Measurements from ENCODE around the gene MICALL2.

MICALL2 gene

GRCh38 chr7:1485156-1485555 is 25.9 kb upstream of the MICALL2 start:
- DNase-seq, result no peak
- TF ChIP-seq GATA1 (IDR thresholded peaks at IDR 0.05; ENCODE audit: low read depth, low read length) (no peak), POLR2A (IDR thresholded peaks at IDR 0.05; ENCODE audit: low read length) (no peak)

GRCh38 chr7:1484569-1484968 is 25.3 kb upstream of the MICALL2 start:
- TF ChIP-seq GATA1 (IDR thresholded peaks at IDR 0.05; ENCODE audit: low read depth, low read length) (no peak), POLR2A (IDR thresholded peaks at IDR 0.05; ENCODE audit: low read length) (no peak)
- no peak for DNase-seq

GRCh38 chr7:1483536-1484505 is 24.6 kb upstream of the MICALL2 start:
- no peak for DNase-seq
- TF ChIP-seq POLR2A (IDR thresholded peaks at IDR 0.05; ENCODE audit: low read length), result no peak
- no peak for TF ChIP-seq GATA1 (IDR thresholded peaks at IDR 0.05; ENCODE audit: low read depth, low read length)

- DNase-seq, result no peak
- TF ChIP-seq POLR2A (IDR thresholded peaks at IDR 0.05; ENCODE audit: low read length), result no peak
- TF ChIP-seq GATA1 (IDR thresholded peaks at IDR 0.05; ENCODE audit: low read depth, low read length), result no peak
These were observed 23.8 kb upstream of the MICALL2 start for GRCh38 chr7:1483079-1483478.

DNA sequence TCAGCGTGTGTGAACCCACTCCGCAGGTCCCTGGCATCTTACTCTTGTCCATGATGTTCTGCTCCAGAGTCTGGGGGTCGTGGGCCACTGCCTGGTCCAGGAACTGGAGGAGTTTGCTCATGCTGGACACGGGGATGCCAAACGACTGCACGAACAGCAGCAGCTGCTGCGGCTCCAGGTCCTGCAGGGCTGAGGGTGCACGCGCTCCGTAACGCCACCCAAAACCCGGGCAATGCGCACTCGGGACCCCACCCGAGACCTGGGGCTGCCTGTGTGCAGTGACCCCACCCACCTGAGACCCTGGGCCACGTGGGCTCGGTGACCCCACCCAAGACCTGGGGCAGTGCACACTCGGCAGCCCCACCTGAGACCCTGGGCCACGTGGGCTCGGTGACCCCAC is 22.0 kb upstream of the MICALL2 start:
- no peak for DNase-seq
- TF ChIP-seq GATA1 (IDR thresholded peaks at IDR 0.05; ENCODE audit: low read depth, low read length) (no peak), POLR2A (IDR thresholded peaks at IDR 0.05; ENCODE audit: low read length) (no peak)

GRCh38 chr7:1480670-1481069 is 21.4 kb upstream of the MICALL2 start:
- no peak for DNase-seq
- no peak for TF ChIP-seq POLR2A (IDR thresholded peaks at IDR 0.05; ENCODE audit: low read length)
- no peak for TF ChIP-seq GATA1 (IDR thresholded peaks at IDR 0.05; ENCODE audit: low read depth, low read length)

DNA sequence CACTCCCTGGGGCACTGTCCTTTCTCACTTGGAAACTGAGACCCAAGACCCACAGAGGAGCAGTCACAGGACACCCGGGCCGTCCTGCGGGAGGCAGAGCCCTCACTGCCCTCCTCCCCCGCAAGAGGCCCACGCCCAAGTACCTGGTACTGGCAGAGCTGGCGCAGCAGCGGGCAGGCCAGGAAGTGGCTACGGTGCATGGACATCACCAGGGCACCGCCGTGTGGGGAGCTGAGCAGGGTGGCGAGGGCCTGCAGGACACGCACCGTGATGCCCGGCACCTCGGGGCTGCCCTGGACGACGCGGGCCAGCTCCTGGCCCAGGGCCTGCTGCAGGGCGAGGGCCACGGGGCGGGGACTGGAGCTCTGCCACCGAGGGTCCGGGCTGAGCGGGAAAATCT is 20.0 kb upstream of the MICALL2 start:
- TF ChIP-seq GATA1 (IDR thresholded peaks at IDR 0.05; ENCODE audit: low read depth, low read length) (no peak), POLR2A (IDR thresholded peaks at IDR 0.05; ENCODE audit: low read length) (no peak)
- DNase-seq, result no peak

DNA sequence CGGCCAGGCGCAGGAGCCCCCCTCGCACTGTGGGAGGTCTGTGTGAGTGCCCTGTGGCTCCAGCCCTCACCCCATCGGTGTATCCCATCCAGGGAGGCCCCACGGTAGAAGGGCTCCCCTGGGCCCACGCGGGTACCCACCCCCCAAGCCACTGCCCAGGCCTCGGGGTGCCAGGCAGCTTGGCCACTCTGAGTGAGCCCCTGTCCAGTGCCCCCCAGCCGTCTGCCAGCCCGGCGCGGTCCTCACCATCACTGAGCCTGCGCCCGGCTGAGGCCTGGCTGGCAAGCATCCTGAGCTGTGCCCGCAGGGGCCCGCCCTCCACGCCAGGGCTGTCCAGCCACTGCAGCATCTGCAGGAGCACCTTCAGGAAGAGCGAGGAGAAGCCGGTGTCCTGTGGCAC is 19.2 kb upstream of the MICALL2 start:
- TF ChIP-seq GATA1 (IDR thresholded peaks at IDR 0.05; ENCODE audit: low read depth, low read length), result no peak
- TF ChIP-seq POLR2A (IDR thresholded peaks at IDR 0.05; ENCODE audit: low read length), result no peak
- DNase-seq, result no peak

- DNase-seq, result no peak
- TF ChIP-seq GATA1 (IDR thresholded peaks at IDR 0.05; ENCODE audit: low read depth, low read length), result no peak
- TF ChIP-seq POLR2A (IDR thresholded peaks at IDR 0.05; ENCODE audit: low read length), result no peak
These were observed 17.6 kb upstream of the MICALL2 start for GRCh38 chr7:1476859-1477258.

DNA sequence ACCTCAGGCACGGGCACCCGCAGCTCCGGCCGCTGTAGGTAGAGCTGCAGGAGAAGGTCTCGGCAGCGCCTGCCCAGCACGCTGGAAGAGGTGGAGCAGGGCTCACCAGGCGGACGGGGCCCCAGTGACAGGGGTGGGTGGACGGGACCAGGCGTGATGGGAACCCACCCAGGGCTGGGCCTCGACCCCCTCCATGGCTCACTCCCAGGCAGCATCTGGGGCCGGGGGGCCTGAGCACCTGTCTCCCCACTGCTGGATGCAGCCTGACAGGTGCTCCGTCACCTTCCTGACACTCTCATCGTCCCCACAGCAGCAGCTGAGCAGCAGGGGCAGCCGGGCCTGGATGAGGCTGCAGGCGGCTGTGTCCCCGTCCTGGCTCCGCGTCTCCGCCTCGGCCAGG is 16.7 kb upstream of the MICALL2 start:
- TF ChIP-seq GATA1 (IDR thresholded peaks at IDR 0.05; ENCODE audit: low read depth, low read length) (no peak), POLR2A (IDR thresholded peaks at IDR 0.05; ENCODE audit: low read length) (no peak)
- no peak for DNase-seq

DNA sequence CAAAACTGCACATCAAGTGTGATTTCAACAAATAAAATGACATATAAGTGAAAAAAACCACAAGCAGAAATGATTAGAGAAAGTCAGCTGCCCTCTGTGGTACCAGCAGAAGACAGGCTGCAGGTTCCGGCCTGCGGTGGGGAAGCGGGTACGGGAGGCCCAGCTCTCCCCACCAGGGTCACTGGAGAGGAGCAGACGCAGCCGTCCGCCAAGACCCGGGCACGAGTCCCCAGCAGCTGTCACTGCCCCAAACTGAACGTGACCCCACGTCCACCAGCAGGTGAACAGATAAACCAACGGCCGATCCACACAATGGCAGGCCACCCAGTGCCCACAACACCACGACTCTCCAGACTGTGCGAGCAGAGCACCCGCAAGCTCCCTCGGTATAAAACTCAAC is 16.1 kb upstream of the MICALL2 start:
- no peak for DNase-seq
- TF ChIP-seq GATA1 (IDR thresholded peaks at IDR 0.05; ENCODE audit: low read depth, low read length) (no peak), POLR2A (IDR thresholded peaks at IDR 0.05; ENCODE audit: low read length) (no peak)

DNA sequence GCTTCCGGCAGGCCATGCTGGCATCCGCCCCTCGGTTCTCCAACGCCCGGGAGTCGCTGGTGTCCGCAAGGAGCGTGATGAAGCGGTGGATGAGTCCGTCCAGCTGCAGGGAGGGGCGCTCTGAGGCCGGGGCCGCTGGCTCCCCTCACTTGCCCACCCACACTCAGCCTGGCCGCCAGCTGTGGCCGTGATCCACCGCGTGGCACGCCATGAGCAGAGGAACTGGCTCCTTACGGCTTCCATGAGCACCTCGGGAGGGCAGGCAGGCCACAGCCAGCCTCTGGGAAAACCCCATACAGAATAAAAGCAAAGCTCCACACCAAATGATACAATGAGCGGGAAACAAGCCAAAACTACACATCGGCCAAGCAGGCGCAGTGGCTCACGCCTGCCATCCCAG is 15.5 kb upstream of the MICALL2 start:
- TF ChIP-seq POLR2A (IDR thresholded peaks at IDR 0.05; ENCODE audit: low read length) (no peak), GATA1 (IDR thresholded peaks at IDR 0.05; ENCODE audit: low read depth, low read length) (no peak)
- no peak for DNase-seq

DNA sequence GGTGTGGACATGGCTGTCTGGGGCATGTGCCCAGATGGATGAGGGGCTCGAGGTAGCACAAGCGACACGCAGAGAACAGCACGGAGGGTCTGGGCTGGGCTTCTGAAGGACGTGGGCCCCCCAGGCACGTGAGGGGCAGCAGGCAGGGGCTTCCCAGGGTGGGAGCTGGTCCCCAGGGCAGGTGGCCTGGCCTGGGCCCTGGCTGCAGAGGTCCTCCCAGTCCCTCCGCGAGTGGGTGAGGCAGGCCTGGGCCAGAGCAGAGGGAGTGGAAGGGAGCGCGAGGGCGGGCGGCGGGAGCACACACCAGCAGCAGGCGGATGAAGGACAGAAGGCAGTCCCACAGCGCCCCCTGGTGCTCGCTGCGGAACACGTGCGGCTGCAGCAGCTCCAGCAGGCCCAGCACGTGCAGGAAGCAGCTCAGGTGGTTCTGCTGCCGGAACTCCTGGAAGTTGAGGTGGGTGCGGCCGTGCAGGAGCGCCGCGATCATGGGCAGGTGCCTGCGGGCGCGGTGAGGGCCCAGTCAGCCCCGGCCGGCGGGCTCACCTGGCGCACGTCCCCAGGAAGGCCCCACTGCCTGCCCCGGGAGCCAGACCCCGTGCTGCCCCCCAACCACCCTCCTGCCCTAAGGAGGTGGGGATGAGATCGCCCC is 14.7 kb upstream of the MICALL2 start:
- peak; percentile 88 to 94 for DNase-seq
- no peak for TF ChIP-seq GATA1 (IDR thresholded peaks at IDR 0.05; ENCODE audit: low read depth, low read length)
- no peak for TF ChIP-seq POLR2A (IDR thresholded peaks at IDR 0.05; ENCODE audit: low read length)

GRCh38 chr7:1470901-1471300 is 11.6 kb upstream of the MICALL2 start:
- no peak for DNase-seq
- no peak for TF ChIP-seq GATA1 (IDR thresholded peaks at IDR 0.05; ENCODE audit: low read depth, low read length)
- no peak for TF ChIP-seq POLR2A (IDR thresholded peaks at IDR 0.05; ENCODE audit: low read length)
